Caco-2 (cell line): Measurements from ENCODE around the gene PLEKHA6. TPM values are rescaled to one million over a fixed set of nuclear protein-coding genes. Genes with fewer than 3 reads are reported as not detected.

Experiments
- BruUV-seq: library from RNA; stranded (reverse); fragments of 400-500 nt; replicated peaks from 2 replicates; lab custom pipeline; 2021; lab: Mats Ljungman, UMichigan
- CTCF ChIA-PET: fragments of 300-600 bp; sonication (Branson Sonifier 250); formaldehyde crosslinking; loops from one replicate; lab custom pipeline; 2022; ENCODE audit warnings: antibody characterized with exemption; lab: Charles Lee
- POLR2A ChIA-PET: fragments of 300-600 bp; sonication (Branson Sonifier 250); formaldehyde crosslinking; loops from one replicate; lab custom pipeline; 2022; ENCODE audit warnings: antibody characterized with exemption; lab: Charles Lee
- DNase-seq, 2 experiments: peaks; one replicate each; pipeline versions ENCODE4 v3.0.0 to v3.0.0-alpha.2; 2020 to 2022
- H3K27me3 ChIP-seq: replicated peaks from 2 replicates; pipeline ENCODE4 v1.6.0; 2011; ENCODE audit warnings: low read length; ENCODE audit not compliant: control insufficient read depth, insufficient read depth
- H3K36me3 ChIP-seq: 2 replicates; pipeline ENCODE4 v1.5.1; 2011; ENCODE audit warnings: low read length; ENCODE audit not compliant: control insufficient read depth, insufficient read depth
- H3K4me1 ChIP-seq: fragments of 250-450 bp; sonication (Bioruptor Pico); 2 replicates; pipeline ENCODE4 v1.5.1; 2020; ENCODE audit warnings: mild to moderate bottlenecking
- H3K4me3 ChIP-seq: 2 replicates; pipeline ENCODE4 v1.5.1; 2011; ENCODE audit warnings: low read depth, mild to moderate bottlenecking, control low read depth, low read length
- H3K9me3 ChIP-seq: fragments of 250-450 bp; sonication (Bioruptor Pico); 2 replicates; pipeline ENCODE4 v1.5.1; 2020; ENCODE audit warnings: mild to moderate bottlenecking, moderate library complexity
- H3K27ac Mint-ChIP-seq: one replicate; pipeline ENCODE4 v1.8.0; 2022; ENCODE audit warnings: mixed read lengths; ENCODE audit not compliant: unreplicated experiment
- H3K27me3 Mint-ChIP-seq: one replicate; pipeline ENCODE4 v1.8.0; 2022; ENCODE audit warnings: mixed read lengths; ENCODE audit not compliant: insufficient read depth, unreplicated experiment
- H3K36me3 Mint-ChIP-seq: one replicate; pipeline ENCODE4 v1.8.0; 2022; ENCODE audit warnings: mild to moderate bottlenecking, mixed read lengths; ENCODE audit not compliant: insufficient read depth, unreplicated experiment
- H3K4me1 Mint-ChIP-seq: one replicate; pipeline ENCODE4 v1.8.0; 2022; ENCODE audit warnings: low read depth, mixed read lengths; ENCODE audit not compliant: unreplicated experiment
- H3K4me3 Mint-ChIP-seq: one replicate; pipeline ENCODE4 v1.8.0; 2022; ENCODE audit warnings: mild to moderate bottlenecking, moderate library complexity, mixed read lengths; ENCODE audit not compliant: unreplicated experiment
- H3K9me3 Mint-ChIP-seq: one replicate; pipeline ENCODE4 v1.8.0; 2022; ENCODE audit warnings: mixed read lengths; ENCODE audit not compliant: unreplicated experiment
- CTCF ChIP-seq, 2 experiments: fragments of 200-600 bp in 1 of 2; IDR thresholded peaks; 1 replicate in 1 of 2; 2 replicates in 1 of 2; pipeline versions ENCODE4 v1.5.1 to v1.8.0; 2011 to 2022; ENCODE audit warnings: antibody characterized with exemption in 1 of 2, control low read depth in 1 of 2, inconsistent platforms in 1 of 2, low read depth in 1 of 2, low read length in 1 of 2, mild to moderate bottlenecking in 1 of 2, moderate library complexity in 1 of 2; ENCODE audit not compliant: insufficient read depth in 1 of 2, severe bottlenecking in 1 of 2, unreplicated experiment in 1 of 2
- intact Hi-C: fragments of 100-400 bp; cut with micrococcal nuclease; formaldehyde crosslinking; loops from one replicate; pipeline ENCODE4 v1.10.0; 2022; ENCODE audit not compliant: unreplicated experiment
- total RNA-seq: library from RNA; stranded (reverse); gene quantifications from 2 replicates; pipeline ENCODE4 v1.2.3, GENCODE V29; 2022

PLEKHA6 gene
- total RNA-seq, 1 experiment from 2014 or later, result 18.8 TPM

- BruUV-seq, result no TSS peak
- H3K27me3 Mint-ChIP-seq, result no peaks in the 10 kb centered on the region
- CTCF ChIA-PET, result no interaction called here
- Histone ChIP-seq H3K36me3 (no peaks in the 10 kb centered on the region), H3K27me3 (no peaks in the 10 kb centered on the region), H3K9me3 (no peaks in the 10 kb centered on the region), H3K4me3 (no peak overlapping the region), H3K4me1 (0 out of 2 replicates have a peak, but pooled peaks cover 3% of the 10 kb centered on the region)
- DNase-seq, result no peak
- no peaks in the 10 kb centered on the region for H3K9me3 Mint-ChIP-seq
- H3K36me3 Mint-ChIP-seq, result no peaks in the 10 kb centered on the region
- TF ChIP-seq CTCF (IDR thresholded peaks at IDR 0.05; ENCODE audit: insufficient read depth in 1 of 2, low read depth in 1 of 2, low read length in 1 of 2, severe bottlenecking in 1 of 2, unreplicated experiment in 1 of 2), result no peak
- no peak overlapping the region for H3K27ac Mint-ChIP-seq
- H3K4me1 Mint-ChIP-seq, result no peaks in the 10 kb centered on the region
- H3K4me3 Mint-ChIP-seq, result no peak overlapping the region
- intact Hi-C loops, result no loop called here
- POLR2A ChIA-PET, result no interaction called here
Measured at GRCh38 chr1:204222764-204223055, 137.0 kb downstream of the PLEKHA6 start.

GRCh38 chr1:204222006-204222763 lies 137.5 kb downstream of the PLEKHA6 start:
- Histone ChIP-seq H3K36me3 (no peaks in the 10 kb centered on the region), H3K4me1 (0 out of 2 replicates have a peak, but pooled peaks cover 3% of the 10 kb centered on the region), H3K4me3 (no peak overlapping the region), H3K27me3 (no peaks in the 10 kb centered on the region), H3K9me3 (no peaks in the 10 kb centered on the region)
- POLR2A ChIA-PET, result no interaction called here
- no peak for DNase-seq
- Mint-ChIP-seq H3K4me3 (no peak overlapping the region), H3K27me3 (no peaks in the 10 kb centered on the region), H3K9me3 (no peaks in the 10 kb centered on the region), H3K36me3 (no peaks in the 10 kb centered on the region), H3K4me1 (no peaks in the 10 kb centered on the region), H3K27ac (no peak overlapping the region)
- intact Hi-C loops, result no loop called here
- CTCF ChIA-PET, result no interaction called here
- no peak for TF ChIP-seq CTCF (IDR thresholded peaks at IDR 0.05; ENCODE audit: insufficient read depth in 1 of 2, low read depth in 1 of 2, low read length in 1 of 2, severe bottlenecking in 1 of 2, unreplicated experiment in 1 of 2)
- BruUV-seq, result no TSS peak

- no peak overlapping the region for H3K4me3 ChIP-seq
- no peak for DNase-seq
- no peaks in the 10 kb centered on the region for H3K9me3 ChIP-seq
- Mint-ChIP-seq H3K4me1 (no peaks in the 10 kb centered on the region), H3K27ac (no peak overlapping the region), H3K9me3 (no peaks in the 10 kb centered on the region), H3K36me3 (no peaks in the 10 kb centered on the region), H3K4me3 (no peak overlapping the region), H3K27me3 (no peaks in the 10 kb centered on the region)
- H3K4me1 ChIP-seq, result no peaks in the 10 kb centered on the region
- H3K27me3 ChIP-seq, result no peaks in the 10 kb centered on the region
- CTCF ChIA-PET, result no interaction called here
- intact Hi-C loops, result no loop called here
- no peak for TF ChIP-seq CTCF (IDR thresholded peaks at IDR 0.05; ENCODE audit: insufficient read depth in 1 of 2, low read depth in 1 of 2, low read length in 1 of 2, severe bottlenecking in 1 of 2, unreplicated experiment in 1 of 2)
- BruUV-seq, result TSS peak; percentile 43
- POLR2A ChIA-PET, result no interaction called here
- H3K36me3 ChIP-seq, result no peaks in the 10 kb centered on the region
Measured at GRCh38 chr1:204221271-204221670, 138.5 kb downstream of the PLEKHA6 start.
